ENCODE results near the gene LHX5. TPM values are rescaled to one million over a fixed set of nuclear protein-coding genes. Genes with fewer than 3 reads are reported as not detected.

The LHX5 gene
- total RNA-seq, 1 experiment from 2014 or later = not detected

GRCh38 chr12:113470871-113471618, 626 bp downstream of the LHX5 start:
- Histone ChIP-seq H3K27ac (ENCODE audit: low read length) (no peak overlapping the region), H3K4me3 (ENCODE audit: low read depth in 2 of 2, low read length in 2 of 2) (peak overlapping the region in 1 of 2 experiments; percentile 6; a peak in 1 of 4 replicates), H3K36me3 (ENCODE audit: control insufficient read depth, insufficient read depth, low read length) (no peaks in the 10 kb centered on the region), H3K4me1 (ENCODE audit: control insufficient read depth, insufficient read depth, low read length) (peaks cover 13% of the 10 kb centered on the region), H3K27me3 (ENCODE audit: control insufficient read depth, insufficient read depth, low read length) (peaks cover 58% of the 10 kb centered on the region), H3K9me3 (ENCODE audit: control insufficient read depth, insufficient read depth, low read depth, low read length) (no peaks in the 10 kb centered on the region)
- in situ Hi-C loops (cut with HindIII; ENCODE audit: low pct_unique_long_range_greater_than_20kb, low sequenced_read_pairs) = no loop called here
- intact Hi-C loops (cut with micrococcal nuclease; ENCODE audit: unreplicated experiment) = no loop called here
- ChIA-PET CTCF (interaction anchor here (0.6 kb wide), 1 partner anchor 483 kb away, joined by 4 read pairs; no protein-coding TSS in a partner anchor), POLR2A (no interaction called here)
- ATAC-seq (peak; percentile 26; the same call in 1 of the 2 replicates), DNase-seq (ENCODE audit: low read depth, low spot score) (no peak)
- BruUV-seq (replicated peaks) = no TSS peak
- TF ChIP-seq TCF7L2 (IDR thresholded peaks at IDR 0.05; ENCODE audit: low read depth, low read length) = no peak
- TF ChIP-seq CTCF (IDR thresholded peaks at IDR 0.05) = no peak
- no peak for TF ChIP-seq POLR2AphosphoS5 (IDR thresholded peaks at IDR 0.05; ENCODE audit: low read depth, low read length)
- TF ChIP-seq SIN3A (IDR thresholded peaks at IDR 0.05; ENCODE audit: borderline replicate concordance, insufficient read depth, low read depth, low read length) = no peak
- TF ChIP-seq REST (IDR thresholded peaks at IDR 0.05; ENCODE audit: insufficient read depth in 1 of 2, low read depth in 2 of 2, low read length in 1 of 2) = no peak

- POLR2A ChIA-PET = no interaction called here
- intact Hi-C loops (cut with micrococcal nuclease; ENCODE audit: unreplicated experiment) (no loop called here), in situ Hi-C loops (cut with HindIII; ENCODE audit: low pct_unique_long_range_greater_than_20kb, low sequenced_read_pairs) (no loop called here)
- CTCF ChIA-PET = interaction anchor here (0.7 kb wide), 1 partner anchor 490 kb away, joined by 12 read pairs; no protein-coding TSS in a partner anchor
- H3K36me3 ChIP-seq (ENCODE audit: control insufficient read depth, insufficient read depth, low read length) = no peaks in the 10 kb centered on the region
- H3K27me3 ChIP-seq (ENCODE audit: control insufficient read depth, insufficient read depth, low read length) = peaks cover 63% of the 10 kb centered on the region
- no peak for DNase-seq (ENCODE audit: low read depth, low spot score)
- no peak for ATAC-seq
- BruUV-seq (replicated peaks) = no TSS peak
- no peak overlapping the region for H3K27ac ChIP-seq (ENCODE audit: low read length)
- no peak overlapping the region for H3K4me3 ChIP-seq (ENCODE audit: low read depth in 2 of 2, low read length in 2 of 2)
- H3K9me3 ChIP-seq (ENCODE audit: control insufficient read depth, insufficient read depth, low read depth, low read length) = no peaks in the 10 kb centered on the region
- no peak for TF ChIP-seq TCF7L2 (IDR thresholded peaks at IDR 0.05; ENCODE audit: low read depth, low read length)
- TF ChIP-seq SIN3A (IDR thresholded peaks at IDR 0.05; ENCODE audit: borderline replicate concordance, insufficient read depth, low read depth, low read length) = no peak
- no peak for TF ChIP-seq CTCF (IDR thresholded peaks at IDR 0.05)
- no peak for TF ChIP-seq POLR2AphosphoS5 (IDR thresholded peaks at IDR 0.05; ENCODE audit: low read depth, low read length)
- TF ChIP-seq REST (IDR thresholded peaks at IDR 0.05; ENCODE audit: insufficient read depth in 1 of 2, low read depth in 2 of 2, low read length in 1 of 2) = no peak
- H3K4me1 ChIP-seq (ENCODE audit: control insufficient read depth, insufficient read depth, low read length) = peaks cover 13% of the 10 kb centered on the region
Observed at GRCh38 chr12:113469949-113470743, 1.5 kb downstream of the LHX5 start.

Data from Panc1 (cell line).